ENCODE results near the gene NUP205.
A peak's percentile ranks its signal among the peaks of the same experiment; 100 is the strongest.

Gene NUP205

DNA sequence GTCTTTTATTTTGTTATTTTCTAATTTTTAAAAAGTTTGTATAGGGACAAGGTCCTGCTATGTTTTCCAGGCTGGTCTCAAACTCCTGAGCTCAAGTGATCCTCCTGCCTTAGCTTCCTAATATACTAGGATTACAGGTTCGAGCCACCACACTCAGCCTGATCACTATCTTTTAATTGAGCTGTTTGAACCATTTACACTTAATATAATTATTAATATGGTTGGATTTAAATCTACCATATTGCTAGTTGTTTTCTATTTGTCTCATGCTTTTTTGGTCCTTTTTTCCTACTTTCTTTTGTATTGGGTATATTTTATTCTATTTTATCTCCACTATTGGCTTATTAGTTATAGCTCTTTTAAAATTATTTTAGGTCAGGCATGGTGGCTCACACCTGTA lies 34.6 kb upstream of the NUP205 start:
- H3K4me3 ChIP-seq (replicated peaks in 1 of 2; ENCODE audit: low read depth in 2 of 2, low read length in 2 of 2): no peak overlapping the region
- DNase-seq (ENCODE audit: low read depth in 2 of 2): no peak
- TF ChIP-seq, protein P1, sequence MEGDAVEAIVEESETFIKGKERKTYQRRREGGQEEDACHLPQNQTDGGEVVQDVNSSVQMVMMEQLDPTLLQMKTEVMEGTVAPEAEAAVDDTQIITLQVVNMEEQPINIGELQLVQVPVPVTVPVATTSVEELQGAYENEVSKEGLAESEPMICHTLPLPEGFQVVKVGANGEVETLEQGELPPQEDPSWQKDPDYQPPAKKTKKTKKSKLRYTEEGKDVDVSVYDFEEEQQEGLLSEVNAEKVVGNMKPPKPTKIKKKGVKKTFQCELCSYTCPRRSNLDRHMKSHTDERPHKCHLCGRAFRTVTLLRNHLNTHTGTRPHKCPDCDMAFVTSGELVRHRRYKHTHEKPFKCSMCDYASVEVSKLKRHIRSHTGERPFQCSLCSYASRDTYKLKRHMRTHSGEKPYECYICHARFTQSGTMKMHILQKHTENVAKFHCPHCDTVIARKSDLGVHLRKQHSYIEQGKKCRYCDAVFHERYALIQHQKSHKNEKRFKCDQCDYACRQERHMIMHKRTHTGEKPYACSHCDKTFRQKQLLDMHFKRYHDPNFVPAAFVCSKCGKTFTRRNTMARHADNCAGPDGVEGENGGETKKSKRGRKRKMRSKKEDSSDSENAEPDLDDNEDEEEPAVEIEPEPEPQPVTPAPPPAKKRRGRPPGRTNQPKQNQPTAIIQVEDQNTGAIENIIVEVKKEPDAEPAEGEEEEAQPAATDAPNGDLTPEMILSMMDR (IDR thresholded peaks at IDR 0.05; ENCODE audit: low read depth, low read length): no peak

DNA sequence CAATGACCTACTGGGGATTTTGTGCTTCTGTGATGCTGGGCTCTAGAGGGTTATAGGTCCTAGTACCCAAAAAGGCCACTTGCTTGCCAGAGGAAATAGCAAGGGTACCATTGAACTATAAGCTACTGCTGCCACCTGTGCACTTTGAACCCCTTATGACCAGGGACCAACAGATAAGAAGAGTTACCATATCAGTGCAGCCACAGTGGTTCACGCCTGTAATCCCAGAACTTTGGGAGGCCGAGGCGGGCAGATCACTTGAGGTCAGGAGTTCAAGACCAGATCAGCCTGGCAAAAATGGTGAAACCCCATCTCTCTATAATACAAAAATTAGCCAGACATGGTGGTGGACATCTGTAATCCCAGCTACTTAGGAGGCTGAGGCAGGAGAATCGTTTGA lies 32.3 kb upstream of the NUP205 start:
- no peak for DNase-seq (ENCODE audit: low read depth in 2 of 2)
- TF ChIP-seq, protein P1 (IDR thresholded peaks at IDR 0.05; ENCODE audit: low read depth, low read length): no peak
- no peak overlapping the region for H3K4me3 ChIP-seq (replicated peaks in 1 of 2; ENCODE audit: low read depth in 2 of 2, low read length in 2 of 2)

DNA sequence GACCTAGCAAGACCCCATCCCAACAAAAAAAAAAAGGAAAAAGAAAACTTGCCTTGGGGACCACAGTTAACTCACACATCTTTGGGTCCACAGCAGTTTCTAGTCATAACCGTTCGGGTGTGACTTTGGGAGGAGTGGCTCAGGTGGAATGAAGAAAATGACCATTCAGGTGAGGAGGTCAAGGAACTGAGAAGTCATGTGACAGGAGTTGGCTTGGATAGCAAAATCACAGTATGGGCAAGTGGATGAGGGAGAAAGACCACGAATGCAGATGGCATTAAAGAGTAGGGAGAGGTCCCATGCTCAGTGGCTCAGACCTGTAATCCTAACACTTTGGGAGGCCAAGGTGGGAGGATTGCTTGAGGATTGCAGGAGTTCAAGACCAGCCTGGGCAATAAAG lies 30.7 kb upstream of the NUP205 start:
- DNase-seq (ENCODE audit: low read depth in 2 of 2): no peak
- H3K4me3 ChIP-seq (replicated peaks in 1 of 2; ENCODE audit: low read depth in 2 of 2, low read length in 2 of 2): no peak overlapping the region
- TF ChIP-seq, protein P1 (IDR thresholded peaks at IDR 0.05; ENCODE audit: low read depth, low read length): no peak

DNA sequence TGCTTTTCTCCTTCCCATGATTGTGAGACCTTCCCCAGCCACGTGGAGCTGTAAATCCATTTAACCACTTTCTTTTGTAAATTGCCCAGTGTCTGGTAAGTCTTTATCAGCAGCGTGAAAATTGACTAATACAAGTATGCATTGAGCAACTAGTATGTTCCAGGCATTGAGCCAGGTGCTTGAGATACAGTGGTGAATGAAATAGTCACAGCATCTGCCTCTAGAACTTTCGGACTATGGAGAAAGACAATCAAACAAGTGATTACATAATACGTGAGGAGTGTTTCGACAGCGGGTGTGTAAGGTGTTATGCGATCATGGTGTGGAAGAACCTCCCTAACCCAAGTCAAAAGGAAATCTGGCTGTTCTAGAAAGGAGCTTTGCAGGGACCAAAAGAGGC lies 21.6 kb upstream of the NUP205 start:
- TF ChIP-seq, protein P1 (IDR thresholded peaks at IDR 0.05; ENCODE audit: low read depth, low read length): no peak
- DNase-seq (ENCODE audit: low read depth in 2 of 2): peak; percentile 94 to 95
- no peak overlapping the region for H3K4me3 ChIP-seq (replicated peaks in 1 of 2; ENCODE audit: low read depth in 2 of 2, low read length in 2 of 2)

DNA sequence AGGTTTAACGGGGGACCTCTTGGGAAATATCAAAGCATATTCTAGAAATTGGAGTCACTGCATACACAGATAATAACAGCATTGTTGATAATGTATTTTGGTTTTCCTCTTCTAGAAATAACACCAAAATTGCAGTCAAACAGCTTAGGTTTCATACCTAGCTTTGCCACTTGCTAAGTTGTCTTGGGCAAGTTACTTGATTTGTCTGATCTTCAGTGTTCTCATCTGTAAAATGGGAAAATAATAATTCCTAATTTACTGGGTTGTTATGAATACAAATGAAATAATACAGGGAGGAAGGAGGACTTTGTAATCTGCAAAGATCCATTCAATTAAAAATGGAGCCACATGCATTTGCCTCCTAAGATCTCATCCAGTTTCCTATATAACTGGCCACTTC lies 20.3 kb upstream of the NUP205 start:
- no peak for DNase-seq (ENCODE audit: low read depth in 2 of 2)
- H3K4me3 ChIP-seq (replicated peaks in 1 of 2; ENCODE audit: low read depth in 2 of 2, low read length in 2 of 2): no peak overlapping the region
- TF ChIP-seq, protein P1 (IDR thresholded peaks at IDR 0.05; ENCODE audit: low read depth, low read length): no peak

DNA sequence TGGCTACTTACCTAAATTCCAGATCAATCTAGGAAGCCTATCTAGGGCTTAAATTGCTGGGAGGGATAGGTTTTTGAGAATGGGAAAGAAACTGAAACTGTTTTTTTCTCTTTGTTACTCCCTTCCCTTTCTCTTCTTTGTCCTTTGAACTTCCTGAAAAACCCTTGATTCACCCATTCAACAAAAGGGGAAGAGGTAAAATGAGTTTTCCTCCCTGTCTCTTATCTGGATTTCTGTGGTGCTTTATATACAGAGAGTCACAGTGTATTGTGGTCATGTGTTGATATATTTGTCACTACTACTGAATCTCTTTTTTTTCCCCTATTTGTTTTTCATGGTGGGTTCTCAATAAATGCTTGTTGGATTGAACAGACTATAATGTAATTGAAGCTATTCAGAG lies 19.8 kb upstream of the NUP205 start:
- DNase-seq (ENCODE audit: low read depth in 2 of 2): no peak
- H3K4me3 ChIP-seq (replicated peaks in 1 of 2; ENCODE audit: low read depth in 2 of 2, low read length in 2 of 2): no peak overlapping the region
- TF ChIP-seq, protein P1 (IDR thresholded peaks at IDR 0.05; ENCODE audit: low read depth, low read length): no peak

DNA sequence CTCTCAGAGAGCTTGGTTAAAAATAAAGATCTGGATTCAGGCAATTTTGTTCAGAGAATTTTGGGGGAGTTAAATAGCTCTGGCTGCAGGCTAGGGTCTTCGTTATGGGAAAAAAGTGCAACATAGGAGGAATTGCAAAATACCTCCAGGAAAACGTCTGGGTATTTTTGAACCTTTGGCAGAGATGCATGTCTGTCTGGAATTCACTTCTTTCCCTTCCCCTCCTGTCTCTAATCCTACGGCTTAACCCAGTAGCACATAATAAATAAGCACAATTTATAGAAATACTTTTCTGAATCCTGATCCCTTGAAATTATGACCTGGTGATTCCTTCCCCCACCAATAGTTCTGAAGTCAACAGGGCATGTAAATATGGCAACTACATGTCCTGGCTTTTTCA lies 19.3 kb upstream of the NUP205 start:
- DNase-seq (ENCODE audit: low read depth in 2 of 2): peak in 1 of 2 donors; percentile 8
- no peak overlapping the region for H3K4me3 ChIP-seq (replicated peaks in 1 of 2; ENCODE audit: low read depth in 2 of 2, low read length in 2 of 2)
- TF ChIP-seq, protein P1 (IDR thresholded peaks at IDR 0.05; ENCODE audit: low read depth, low read length): no peak
